ENCODE measurements around the gene SPATS2L.

SPATS2L gene

GRCh38 chr2:200322607-200323006 is 16.1 kb downstream of the SPATS2L start:
- no peak for DNase-seq (ENCODE audit: low read depth)
- H3K4me3 ChIP-seq (ENCODE audit: low read depth, low read length): no peak overlapping the region
- TF ChIP-seq CTCF (IDR thresholded peaks at IDR 0.05; ENCODE audit: control insufficient read depth, extremely low read depth, insufficient read depth): no peak

- no peak for TF ChIP-seq CTCF (IDR thresholded peaks at IDR 0.05; ENCODE audit: control insufficient read depth, extremely low read depth, insufficient read depth)
- H3K4me3 ChIP-seq (ENCODE audit: low read depth, low read length): no peak overlapping the region
- no peak for DNase-seq (ENCODE audit: low read depth)
Observed at GRCh38 chr2:200324362-200324761, 17.9 kb downstream of the SPATS2L start.

GRCh38 chr2:200329384-200329783 is 22.9 kb downstream of the SPATS2L start:
- TF ChIP-seq CTCF (IDR thresholded peaks at IDR 0.05; ENCODE audit: control insufficient read depth, extremely low read depth, insufficient read depth): no peak
- no peak for DNase-seq (ENCODE audit: low read depth)
- H3K4me3 ChIP-seq (ENCODE audit: low read depth, low read length): no peak overlapping the region

- no peak for TF ChIP-seq CTCF (IDR thresholded peaks at IDR 0.05; ENCODE audit: control insufficient read depth, extremely low read depth, insufficient read depth)
- no peak overlapping the region for H3K4me3 ChIP-seq (ENCODE audit: low read depth, low read length)
- no peak for DNase-seq (ENCODE audit: low read depth)
Observed at GRCh38 chr2:200329798-200330197, 23.3 kb downstream of the SPATS2L start.

GRCh38 chr2:200330351-200331060 is 24.0 kb downstream of the SPATS2L start:
- no peak for DNase-seq (ENCODE audit: low read depth)
- H3K4me3 ChIP-seq (ENCODE audit: low read depth, low read length): no peak overlapping the region
- no peak for TF ChIP-seq CTCF (IDR thresholded peaks at IDR 0.05; ENCODE audit: control insufficient read depth, extremely low read depth, insufficient read depth)

- TF ChIP-seq CTCF (IDR thresholded peaks at IDR 0.05; ENCODE audit: control insufficient read depth, extremely low read depth, insufficient read depth): no peak
- DNase-seq (ENCODE audit: low read depth): no peak
- H3K4me3 ChIP-seq (ENCODE audit: low read depth, low read length): no peak overlapping the region
Observed at GRCh38 chr2:200331061-200331400, 24.5 kb downstream of the SPATS2L start.

GRCh38 chr2:200335657-200336056 is 29.2 kb downstream of the SPATS2L start:
- H3K4me3 ChIP-seq (ENCODE audit: low read depth, low read length): no peak overlapping the region
- no peak for TF ChIP-seq CTCF (IDR thresholded peaks at IDR 0.05; ENCODE audit: control insufficient read depth, extremely low read depth, insufficient read depth)
- DNase-seq (ENCODE audit: low read depth): no peak

Data from LNCaP clone FGC (cell line).